Suprapubic skin (tissue), 4 donors: Measurements from ENCODE around the gene CDH22. TPM values are rescaled to one million over a fixed set of nuclear protein-coding genes. Genes with fewer than 3 reads are reported as not detected.

Experiments
- DNase-seq, 2 donors: peaks; one replicate each; pipeline ENCODE4 v3.0.0-alpha.2; 2019; ENCODE audit warnings: low spot score in 2 of 2
- H3K27ac ChIP-seq: fragments of 200-600 bp; sonication (generic); one replicate; pipeline ENCODE4 v1.5.1; 2019
- H3K27me3 ChIP-seq: fragments of 200-600 bp; sonication (generic); one replicate; pipeline ENCODE4 v1.5.1; 2019
- H3K36me3 ChIP-seq: fragments of 200-600 bp; sonication (generic); one replicate; pipeline ENCODE4 v1.5.1; 2019
- H3K4me1 ChIP-seq: fragments of 200-600 bp; sonication (generic); one replicate; pipeline ENCODE4 v1.5.1; 2019
- H3K4me3 ChIP-seq: fragments of 200-600 bp; sonication (generic); one replicate; pipeline ENCODE4 v1.5.1; 2019; ENCODE audit warnings: mild to moderate bottlenecking
- H3K9me3 ChIP-seq: fragments of 200-600 bp; sonication (generic); one replicate; pipeline ENCODE4 v1.5.1; 2019
- CTCF ChIP-seq, 2 donors: fragments of 200-600 bp in 1 of 2; fragments of 450-650 bp in 1 of 2; sonication (generic) in 1 of 2; IDR thresholded peaks; one replicate each; pipeline ENCODE4 v1.5.1; 2016 to 2019; ENCODE audit warnings: antibody characterized with exemption in 2 of 2, mild to moderate bottlenecking in 1 of 2, moderate library complexity in 1 of 2
- EP300 ChIP-seq: sonication (generic); formaldehyde crosslinking; IDR thresholded peaks from one replicate; pipeline ENCODE4 v1.6.1; 2017; ENCODE audit warnings: antibody characterized with exemption
- POLR2A ChIP-seq, 2 donors: fragments of 450-650 bp; IDR thresholded peaks; one replicate each; pipeline ENCODE4 v1.6.1; 2017; ENCODE audit warnings: antibody characterized with exemption in 2 of 2, mild to moderate bottlenecking in 2 of 2, moderate library complexity in 2 of 2
- POLR2AphosphoS5 ChIP-seq, 3 donors: sonication (generic); formaldehyde crosslinking; IDR thresholded peaks; one replicate each; pipeline ENCODE4 v1.6.1; 2017; ENCODE audit warnings: antibody characterized with exemption in 3 of 3
- WGBS: methylation state at CpG from one replicate; pipeline ENCODE4 v1.1.5; 2018; 5-methylcytosine and 5-hydroxymethylcytosine counted together
- total RNA-seq, 4 donors: library from RNA; depleted of rRNA; stranded (reverse); fragments of >200 nt; gene quantifications; one replicate each; pipeline ENCODE4 v1.1.0, GENCODE V29; 2016

CDH22 gene
- total RNA-seq, 4 donors from 2014 or later = 2.6 to 5.1 (median 3.3) TPM

GRCh38 chr20:46272389-46273047 is 35.8 kb downstream of the CDH22 start:
- Histone ChIP-seq H3K4me1 (no peaks in the 10 kb centered on the region), H3K27ac (no peak overlapping the region), H3K27me3 (peaks cover 58% of the 10 kb centered on the region), H3K36me3 (no peaks in the 10 kb centered on the region), H3K4me3 (no peak overlapping the region), H3K9me3 (no peaks in the 10 kb centered on the region)
- TF ChIP-seq CTCF (IDR thresholded peaks at IDR 0.05) (no peak), EP300 (no peak), POLR2A (IDR thresholded peaks at IDR 0.05) (no peak), POLR2AphosphoS5 (IDR thresholded peaks at IDR 0.05) (no peak)
- no peak for DNase-seq
- WGBS = 12% methylated on average over 1 of the region's 1 CpG

GRCh38 chr20:46270977-46271744 is 37.1 kb downstream of the CDH22 start:
- 76% methylated on average over 2 of the region's 2 CpGs for WGBS
- no peak for DNase-seq
- no peak for TF ChIP-seq POLR2AphosphoS5 (IDR thresholded peaks at IDR 0.05)
- no peak for TF ChIP-seq POLR2A (IDR thresholded peaks at IDR 0.05)
- no peak for TF ChIP-seq CTCF (IDR thresholded peaks at IDR 0.05)
- no peak for TF ChIP-seq EP300
- Histone ChIP-seq H3K9me3 (no peaks in the 10 kb centered on the region), H3K4me1 (no peaks in the 10 kb centered on the region), H3K36me3 (no peaks in the 10 kb centered on the region), H3K4me3 (no peak overlapping the region), H3K27me3 (peaks cover 56% of the 10 kb centered on the region), H3K27ac (no peak overlapping the region)

GRCh38 chr20:46269372-46269771 is 38.9 kb downstream of the CDH22 start:
- no peak for DNase-seq
- Histone ChIP-seq H3K27ac (no peak overlapping the region), H3K4me1 (no peaks in the 10 kb centered on the region), H3K9me3 (no peaks in the 10 kb centered on the region), H3K4me3 (no peak overlapping the region), H3K27me3 (peaks cover 62% of the 10 kb centered on the region), H3K36me3 (no peaks in the 10 kb centered on the region)
- no peak for TF ChIP-seq EP300
- TF ChIP-seq POLR2AphosphoS5 (IDR thresholded peaks at IDR 0.05) = no peak
- 82% methylated on average over 7 of the region's 7 CpGs for WGBS

- peaks cover 62% of the 10 kb centered on the region for H3K27me3 ChIP-seq
- no peaks in the 10 kb centered on the region for H3K9me3 ChIP-seq
- 74% methylated on average over 3 of the region's 3 CpGs for WGBS
- H3K4me3 ChIP-seq = no peak overlapping the region
- H3K4me1 ChIP-seq = no peaks in the 10 kb centered on the region
- H3K36me3 ChIP-seq = no peaks in the 10 kb centered on the region
- no peak overlapping the region for H3K27ac ChIP-seq
- TF ChIP-seq POLR2A (IDR thresholded peaks at IDR 0.05) (no peak), CTCF (IDR thresholded peaks at IDR 0.05) (no peak), POLR2AphosphoS5 (IDR thresholded peaks at IDR 0.05) (no peak), EP300 (no peak)
- no peak for DNase-seq
These were observed 39.6 kb downstream of the CDH22 start for GRCh38 chr20:46268662-46269061.

GRCh38 chr20:46268131-46268614 is 40.1 kb downstream of the CDH22 start:
- no peak overlapping the region for H3K27ac ChIP-seq
- no peak overlapping the region for H3K4me3 ChIP-seq
- H3K27me3 ChIP-seq = peaks cover 58% of the 10 kb centered on the region
- no peaks in the 10 kb centered on the region for H3K36me3 ChIP-seq
- H3K9me3 ChIP-seq = no peaks in the 10 kb centered on the region
- H3K4me1 ChIP-seq = no peaks in the 10 kb centered on the region
- TF ChIP-seq CTCF (IDR thresholded peaks at IDR 0.05) (no peak), POLR2A (IDR thresholded peaks at IDR 0.05) (no peak), POLR2AphosphoS5 (IDR thresholded peaks at IDR 0.05) (no peak), EP300 (no peak)
- WGBS = 47% methylated on average over 14 of the region's 19 CpGs
- DNase-seq = no peak
